Amniotic epithelial cell (primary cell): ENCODE data around the gene FBXW7.
"Not testable (repeated sequence)": the region's sequence is repeated elsewhere in the genome, so short reads cannot be mapped to it uniquely, and the experiment has no call there.

Source experiments
- DNase-seq: peaks from one replicate; pipeline ENCODE4 v3.0.0-alpha.2; 2010; ENCODE audit warnings: low read depth

FBXW7 gene

GRCh38 chr4:152545088-152545487, 9.2 kb upstream of the FBXW7 start:
- DNase-seq: no peak

- DNase-seq: not testable (repeated sequence)
Measured at GRCh38 chr4:152544533-152544932, 8.6 kb upstream of the FBXW7 start.

GRCh38 chr4:152540941-152541340, 5.0 kb upstream of the FBXW7 start:
- DNase-seq: no peak

- no peak for DNase-seq
Measured at GRCh38 chr4:152540293-152540674, 4.4 kb upstream of the FBXW7 start.

- no peak for DNase-seq
Measured at GRCh38 chr4:152539556-152540292, 3.8 kb upstream of the FBXW7 start.

- DNase-seq: no peak
Measured at GRCh38 chr4:152537881-152538280, 2.0 kb upstream of the FBXW7 start.

- DNase-seq: peak; percentile 51
Measured at GRCh38 chr4:152536545-152537182, 772 bp upstream of the FBXW7 start.

GRCh38 chr4:152535360-152535902, 461 bp downstream of the FBXW7 start:
- no peak for DNase-seq

- DNase-seq: peak; percentile 24
Measured at GRCh38 chr4:152534541-152535359, 1.1 kb downstream of the FBXW7 start.

GRCh38 chr4:152531479-152531878, 4.4 kb downstream of the FBXW7 start:
- DNase-seq: no peak

- no peak for DNase-seq
Measured at GRCh38 chr4:152530600-152530999, 5.3 kb downstream of the FBXW7 start.

GRCh38 chr4:152529880-152530279, 6.0 kb downstream of the FBXW7 start:
- DNase-seq: no peak

GRCh38 chr4:152528060-152528459, 7.8 kb downstream of the FBXW7 start:
- DNase-seq: no peak

GRCh38 chr4:152525878-152526277, 10.0 kb downstream of the FBXW7 start:
- DNase-seq: no peak

- DNase-seq: no peak
Measured at GRCh38 chr4:152524427-152524826, 11.5 kb downstream of the FBXW7 start.

- DNase-seq: no peak
Measured at GRCh38 chr4:152523731-152524130, 12.2 kb downstream of the FBXW7 start.

- no peak for DNase-seq
Measured at GRCh38 chr4:152522754-152523153, 13.1 kb downstream of the FBXW7 start.

GRCh38 chr4:152522245-152522644, 13.6 kb downstream of the FBXW7 start:
- no peak for DNase-seq

GRCh38 chr4:152516156-152516555, 19.7 kb downstream of the FBXW7 start:
- DNase-seq: no peak

- peak; percentile 76 for DNase-seq
Measured at GRCh38 chr4:152515678-152516077, 20.2 kb downstream of the FBXW7 start.

- no peak for DNase-seq
Measured at GRCh38 chr4:152514356-152514755, 21.5 kb downstream of the FBXW7 start.

GRCh38 chr4:152513078-152513477, 22.8 kb downstream of the FBXW7 start:
- DNase-seq: no peak

GRCh38 chr4:152512483-152512882, 23.4 kb downstream of the FBXW7 start:
- DNase-seq: no peak
